Muscle layer of colon (tissue), 2 donors: ENCODE measurements around the gene ATP11A.

ENCODE experiments used
- H3K27ac ChIP-seq: one replicate; pipeline ENCODE4 v1.7.0; 2013; ENCODE audit warnings: low read depth, mild to moderate bottlenecking, low read length, moderate library complexity
- H3K27me3 ChIP-seq, 2 donors: one replicate each; pipeline ENCODE4 v1.7.0; 2013; ENCODE audit warnings: low read length in 2 of 2, mild to moderate bottlenecking in 2 of 2; ENCODE audit not compliant: insufficient read depth in 2 of 2, control insufficient read depth in 1 of 2
- H3K36me3 ChIP-seq: one replicate; pipeline ENCODE4 v1.7.0; 2013; ENCODE audit warnings: mild to moderate bottlenecking, low read length; ENCODE audit not compliant: insufficient read depth
- H3K4me1 ChIP-seq: one replicate; pipeline ENCODE4 v1.7.0; 2013; ENCODE audit warnings: mild to moderate bottlenecking, low read length; ENCODE audit not compliant: insufficient read depth
- H3K4me3 ChIP-seq, 2 donors: one replicate each; pipeline ENCODE4 v1.7.0; 2013; ENCODE audit warnings: low read length in 2 of 2, low read depth in 1 of 2, mild to moderate bottlenecking in 1 of 2, moderate library complexity in 1 of 2
- H3K9ac ChIP-seq: one replicate; pipeline ENCODE4 v1.7.0; 2013; ENCODE audit warnings: low read length
- H3K9me3 ChIP-seq: one replicate; pipeline ENCODE4 v1.7.0; 2013; ENCODE audit warnings: mild to moderate bottlenecking, low read length
- donor health status: abdominal sarcoma.
- donor health status: Adenocarcinoma of cecum.

The ATP11A gene

GRCh38 chr13:112912726-112913440, 223.0 kb downstream of the ATP11A start:
- Histone ChIP-seq H3K4me3 (no peak overlapping the region), H3K27me3 (no peaks in the 10 kb centered on the region), H3K36me3 (no peaks in the 10 kb centered on the region)

DNA sequence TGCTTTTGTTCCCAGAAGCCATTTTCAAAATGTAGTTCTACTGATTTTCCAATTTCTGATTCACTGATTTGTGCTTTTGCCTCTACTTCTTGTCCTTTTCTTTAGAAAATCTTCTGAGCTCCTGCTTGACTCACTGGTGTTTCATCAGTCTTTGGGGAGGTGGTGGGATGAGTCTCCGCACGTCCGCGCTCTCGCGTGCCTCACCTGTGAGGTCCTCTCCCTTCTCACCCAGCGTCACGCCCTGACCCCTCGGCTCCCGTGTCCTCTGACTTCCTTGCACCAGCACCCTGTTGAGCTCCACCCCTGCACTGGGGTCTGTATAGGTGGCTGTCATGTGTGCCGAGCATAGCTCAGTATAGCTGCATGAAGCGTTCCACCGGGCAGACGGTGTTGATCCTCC, 226.5 kb downstream of the ATP11A start:
- Histone ChIP-seq H3K27me3 (no peaks in the 10 kb centered on the region), H3K36me3 (no peaks in the 10 kb centered on the region), H3K9ac (no peak overlapping the region), H3K27ac (no peak overlapping the region), H3K4me3 (no peak overlapping the region), H3K4me1 (no peaks in the 10 kb centered on the region), H3K9me3 (no peaks in the 10 kb centered on the region)

More at GRCh38 chr13:112912726-112913440, 223.0 kb downstream of the ATP11A start:
- no peaks in the 10 kb centered on the region for H3K4me1 ChIP-seq
- no peak overlapping the region for H3K9ac ChIP-seq
- H3K9me3 ChIP-seq, result no peaks in the 10 kb centered on the region
- no peak overlapping the region for H3K27ac ChIP-seq

GRCh38 chr13:112917056-112917664, 227.3 kb downstream of the ATP11A start:
- Histone ChIP-seq H3K4me1 (no peaks in the 10 kb centered on the region), H3K36me3 (no peaks in the 10 kb centered on the region), H3K9me3 (no peaks in the 10 kb centered on the region), H3K9ac (no peak overlapping the region), H3K4me3 (no peak overlapping the region), H3K27ac (no peak overlapping the region), H3K27me3 (no peaks in the 10 kb centered on the region)

GRCh38 chr13:112917737-112918136, 227.9 kb downstream of the ATP11A start:
- Histone ChIP-seq H3K27me3 (no peaks in the 10 kb centered on the region), H3K4me3 (no peak overlapping the region), H3K9me3 (no peaks in the 10 kb centered on the region), H3K27ac (no peak overlapping the region), H3K4me1 (no peaks in the 10 kb centered on the region), H3K9ac (no peak overlapping the region), H3K36me3 (no peaks in the 10 kb centered on the region)

DNA sequence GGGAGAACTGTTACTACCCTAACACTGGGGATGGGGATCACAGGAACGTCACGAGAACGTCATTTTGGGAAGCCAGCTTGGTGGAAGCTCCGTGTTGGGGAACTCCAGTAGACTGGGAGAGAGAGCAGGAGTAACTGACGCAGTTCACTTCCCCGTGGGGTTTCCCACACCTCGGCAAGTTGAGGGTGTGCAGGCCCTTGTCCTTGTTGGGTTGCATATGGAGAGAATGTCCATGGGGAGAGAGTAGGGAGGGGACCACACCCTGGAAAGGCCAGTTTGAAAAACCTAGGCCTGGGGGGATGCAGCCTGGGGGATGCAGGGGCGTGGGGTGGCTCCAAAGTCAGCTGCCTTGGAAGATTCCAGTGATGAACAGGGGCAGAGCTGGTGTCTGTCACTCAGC, 228.4 kb downstream of the ATP11A start:
- Histone ChIP-seq H3K36me3 (no peaks in the 10 kb centered on the region), H3K4me3 (no peak overlapping the region), H3K9ac (no peak overlapping the region), H3K4me1 (no peaks in the 10 kb centered on the region), H3K9me3 (no peaks in the 10 kb centered on the region), H3K27me3 (no peaks in the 10 kb centered on the region), H3K27ac (no peak overlapping the region)

DNA sequence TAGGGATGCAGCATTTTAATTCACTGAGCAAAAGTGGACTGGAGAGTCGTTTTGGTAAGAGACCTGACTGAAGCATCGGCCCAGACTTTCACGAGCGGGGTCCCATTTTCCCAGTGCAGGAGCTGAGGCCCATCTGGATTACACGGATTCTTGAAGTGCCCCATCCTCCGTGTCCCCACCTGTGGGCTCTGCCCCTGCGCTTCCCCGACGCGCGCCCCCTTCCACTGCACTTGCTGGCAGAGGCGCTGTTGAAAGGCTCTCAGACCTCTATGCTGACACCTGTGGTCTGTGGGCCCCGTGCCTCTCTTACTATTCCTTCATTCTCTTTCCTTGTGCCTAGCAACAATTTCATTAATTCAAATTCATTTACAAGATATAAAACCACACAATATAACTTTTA, 228.9 kb downstream of the ATP11A start:
- Histone ChIP-seq H3K27ac (no peak overlapping the region), H3K9me3 (no peaks in the 10 kb centered on the region), H3K9ac (no peak overlapping the region), H3K36me3 (no peaks in the 10 kb centered on the region), H3K4me1 (no peaks in the 10 kb centered on the region), H3K4me3 (no peak overlapping the region), H3K27me3 (no peaks in the 10 kb centered on the region)

GRCh38 chr13:112923962-112924361, 234.1 kb downstream of the ATP11A start:
- Histone ChIP-seq H3K36me3 (no peaks in the 10 kb centered on the region), H3K9ac (no peak overlapping the region), H3K27me3 (no peaks in the 10 kb centered on the region), H3K4me3 (no peak overlapping the region), H3K9me3 (no peaks in the 10 kb centered on the region), H3K4me1 (no peaks in the 10 kb centered on the region), H3K27ac (no peak overlapping the region)

- Histone ChIP-seq H3K9me3 (no peaks in the 10 kb centered on the region), H3K36me3 (no peaks in the 10 kb centered on the region), H3K27ac (no peak overlapping the region), H3K4me1 (peaks cover 2% of the 10 kb centered on the region), H3K4me3 (no peak overlapping the region), H3K27me3 (peaks cover 0 to 4% of the 10 kb centered on the region in 2 donors), H3K9ac (no peak overlapping the region)
These were observed 234.5 kb downstream of the ATP11A start for GRCh38 chr13:112924365-112924764.

GRCh38 chr13:112926003-112926402, 236.2 kb downstream of the ATP11A start:
- Histone ChIP-seq H3K27me3 (peaks cover 0 to 17% of the 10 kb centered on the region in 2 donors), H3K9ac (no peak overlapping the region), H3K9me3 (no peaks in the 10 kb centered on the region), H3K4me3 (no peak overlapping the region), H3K4me1 (peaks cover 5% of the 10 kb centered on the region), H3K36me3 (no peaks in the 10 kb centered on the region), H3K27ac (no peak overlapping the region)

GRCh38 chr13:112926993-112927392, 237.2 kb downstream of the ATP11A start:
- H3K4me3 ChIP-seq, result no peak overlapping the region
- H3K4me1 ChIP-seq, result peaks cover 5% of the 10 kb centered on the region
- H3K9me3 ChIP-seq, result no peaks in the 10 kb centered on the region
- no peak overlapping the region for H3K27ac ChIP-seq
- no peak overlapping the region for H3K9ac ChIP-seq
- peaks cover 0 to 19% of the 10 kb centered on the region in 2 donors for H3K27me3 ChIP-seq
- H3K36me3 ChIP-seq, result no peaks in the 10 kb centered on the region

- H3K9me3 ChIP-seq, result no peaks in the 10 kb centered on the region
- H3K27me3 ChIP-seq, result peaks cover 0 to 19% of the 10 kb centered on the region in 2 donors
- H3K4me1 ChIP-seq, result peaks cover 5% of the 10 kb centered on the region
- no peak overlapping the region for H3K27ac ChIP-seq
- no peak overlapping the region for H3K9ac ChIP-seq
- H3K4me3 ChIP-seq, result no peak overlapping the region
- H3K36me3 ChIP-seq, result no peaks in the 10 kb centered on the region
These were observed 238.5 kb downstream of the ATP11A start for GRCh38 chr13:112928020-112928971.
